ENCODE data around the gene SERPINB1.

Gene SERPINB1

DNA sequence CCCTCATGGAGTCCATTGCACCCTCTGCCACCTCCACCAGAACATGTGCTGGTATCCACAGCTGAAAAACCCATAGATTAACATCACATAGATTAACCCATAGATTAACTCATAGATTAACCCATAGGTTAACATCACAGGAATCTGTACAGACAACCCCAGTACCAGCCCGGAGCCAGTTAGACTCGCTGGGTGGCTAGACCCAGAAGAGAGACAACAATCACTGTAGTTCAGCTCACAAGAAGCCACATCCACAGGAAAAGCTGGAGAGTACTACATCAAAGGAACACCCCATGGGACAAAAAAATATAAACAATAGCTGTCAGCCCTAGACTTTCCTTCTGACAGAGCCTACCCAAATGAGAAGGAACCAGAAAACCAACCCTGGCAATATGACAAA, 36.3 kb upstream of the SERPINB1 start:
- peaks cover 92% of the 10 kb centered on the region for H3K4me1 ChIP-seq (ENCODE audit: control insufficient read depth, low read length)

GRCh38 chr6:2877057-2877882, 35.6 kb upstream of the SERPINB1 start:
- H3K79me2 ChIP-seq (ENCODE audit: control insufficient read depth, low read length) = peaks cover 55% of the 10 kb centered on the region
- peak overlapping the region; percentile 15 for H3K4me3 ChIP-seq (ENCODE audit: low read length)
- no peaks in the 10 kb centered on the region; the same call in 1 of the 2 replicates for H3K9me3 ChIP-seq (ENCODE audit: control insufficient read depth, insufficient read depth, low read length)
- H3K9me2 ChIP-seq (replicated peaks; ENCODE audit: control insufficient read depth, low read length) = no peaks in the 10 kb centered on the region
- peak overlapping the region; percentile 86 for H3K4me2 ChIP-seq (ENCODE audit: low read length)
- no peaks in the 10 kb centered on the region for H3K36me3 ChIP-seq (ENCODE audit: control insufficient read depth, low read length)
- peak overlapping the region; percentile 72 for H3K27ac ChIP-seq (ENCODE audit: low read depth, low read length)
- TF ChIP-seq CTCF (IDR thresholded peaks at IDR 0.05; ENCODE audit: low read depth, low read length, poor library complexity, severe bottlenecking) (no peak), EZH2phosphoT487 (IDR thresholded peaks at IDR 0.05; ENCODE audit: borderline replicate concordance, low read length) (no peak)
- peaks cover 15% of the 10 kb centered on the region for H3F3A ChIP-seq (ENCODE audit: control insufficient read depth, insufficient read depth)
- no peaks in the 10 kb centered on the region for H4K20me1 ChIP-seq (ENCODE audit: control insufficient read depth, insufficient read depth, low read depth, low read length)
- H3K27me3 ChIP-seq (ENCODE audit: control insufficient read depth, low read length) = no peaks in the 10 kb centered on the region
- peaks cover 92% of the 10 kb centered on the region for H3K4me1 ChIP-seq (ENCODE audit: control insufficient read depth, low read length)

More for the DNA sequence above, 36.3 kb upstream of the SERPINB1 start:
- H3K4me2 ChIP-seq (ENCODE audit: low read length) = peak overlapping the region; percentile 60
- peaks cover 55% of the 10 kb centered on the region for H3K79me2 ChIP-seq (ENCODE audit: control insufficient read depth, low read length)
- no peaks in the 10 kb centered on the region for H4K20me1 ChIP-seq (ENCODE audit: control insufficient read depth, insufficient read depth, low read depth, low read length)
- H3K9me2 ChIP-seq (replicated peaks; ENCODE audit: control insufficient read depth, low read length) = no peaks in the 10 kb centered on the region
- no peaks in the 10 kb centered on the region for H3K36me3 ChIP-seq (ENCODE audit: control insufficient read depth, low read length)
- peak overlapping the region; percentile 72 for H3K27ac ChIP-seq (ENCODE audit: low read depth, low read length)
- peak overlapping the region; percentile 15 for H3K4me3 ChIP-seq (ENCODE audit: low read length)
- peaks cover 14% of the 10 kb centered on the region; the same call in 1 of the 2 replicates for H3F3A ChIP-seq (ENCODE audit: control insufficient read depth, insufficient read depth)
- no peak for TF ChIP-seq CTCF (IDR thresholded peaks at IDR 0.05; ENCODE audit: low read depth, low read length, poor library complexity, severe bottlenecking)
- H3K27me3 ChIP-seq (ENCODE audit: control insufficient read depth, low read length) = no peaks in the 10 kb centered on the region
- H3K9me3 ChIP-seq (ENCODE audit: control insufficient read depth, insufficient read depth, low read length) = no peaks in the 10 kb centered on the region

DNA sequence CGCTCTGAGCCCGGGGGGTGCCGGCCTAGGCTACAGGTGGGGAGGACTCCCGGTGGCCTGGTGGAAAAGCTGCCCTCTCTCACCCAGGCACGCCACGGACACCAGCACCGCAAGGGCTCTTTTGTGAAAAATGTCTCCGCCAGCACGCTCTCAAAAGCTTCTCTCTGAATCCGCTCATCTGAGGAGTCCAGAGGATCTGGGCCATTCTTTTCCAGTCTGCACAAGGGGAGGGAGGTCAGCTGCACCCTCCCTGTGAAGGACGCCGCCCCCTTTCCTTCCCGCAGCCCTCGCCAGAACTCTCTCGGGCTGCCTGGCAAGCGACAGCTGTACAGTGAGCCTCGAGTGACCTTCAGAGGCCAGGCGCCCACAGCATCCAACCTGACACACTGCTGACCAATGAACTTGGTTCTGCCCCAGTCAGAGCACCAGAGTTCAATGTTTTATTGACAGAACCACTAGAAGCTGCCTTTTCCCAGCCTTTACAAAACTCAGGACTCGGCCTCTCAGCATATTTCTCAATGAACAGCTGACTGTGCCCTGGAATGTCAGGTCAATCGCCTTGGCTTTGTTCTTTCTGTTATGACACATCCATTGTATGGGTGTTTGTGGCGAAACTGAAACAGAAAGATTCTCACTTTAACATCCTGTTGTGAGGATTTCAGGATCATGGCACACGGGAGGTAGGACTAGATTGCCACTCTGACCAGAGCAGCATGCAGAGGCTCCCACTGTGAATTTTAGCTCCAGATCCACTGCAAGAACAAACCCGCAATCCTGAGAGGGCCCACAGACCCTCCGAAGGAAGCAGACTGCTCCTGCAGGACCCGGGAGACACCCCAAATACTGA, 34.8 kb upstream of the SERPINB1 start:
- Histone ChIP-seq H4K20me1 (ENCODE audit: control insufficient read depth, insufficient read depth, low read depth, low read length) (no peaks in the 10 kb centered on the region), H3K9me2 (replicated peaks; ENCODE audit: control insufficient read depth, low read length) (no peaks in the 10 kb centered on the region), H3K36me3 (ENCODE audit: control insufficient read depth, low read length) (0 out of 2 replicates have a peak, but pooled peaks cover 3% of the 10 kb centered on the region), H3K79me2 (ENCODE audit: control insufficient read depth, low read length) (peaks cover 53% of the 10 kb centered on the region), H3F3A (ENCODE audit: control insufficient read depth, insufficient read depth) (peaks cover 18% of the 10 kb centered on the region; the same call in 1 of the 2 replicates), H3K9me3 (ENCODE audit: control insufficient read depth, insufficient read depth, low read length) (no peaks in the 10 kb centered on the region; the same call in 1 of the 2 replicates), H3K4me3 (ENCODE audit: low read length) (peak overlapping the region; percentile 54), H3K4me1 (ENCODE audit: control insufficient read depth, low read length) (peaks cover 91% of the 10 kb centered on the region), H3K27ac (ENCODE audit: low read depth, low read length) (peak overlapping the region; percentile 40), H3K4me2 (ENCODE audit: low read length) (peak overlapping the region; percentile 86), H3K27me3 (ENCODE audit: control insufficient read depth, low read length) (no peaks in the 10 kb centered on the region)
- TF ChIP-seq CTCF (IDR thresholded peaks at IDR 0.05; ENCODE audit: low read depth, low read length, poor library complexity, severe bottlenecking) (no peak), EZH2phosphoT487 (IDR thresholded peaks at IDR 0.05; ENCODE audit: borderline replicate concordance, low read length) (no peak)

Data from DOHH2 (cell line).